K562 (cell line): ENCODE data around the gene PSMD11.

Source experiments
- ATF3 ChIP-seq, 2 experiments: fragments of 450-650 bp in 1 of 2; sonication (generic) in 1 of 2; formaldehyde crosslinking in 1 of 2; IDR thresholded peaks in 1 of 2; conservative IDR thresholded peaks in 1 of 2; 2 replicates each; pipeline versions ENCODE4 v1.6.1 to v1.8.1; 2016 to 2023; ENCODE audit warnings: mild to moderate bottlenecking in 2 of 2, moderate library complexity in 2 of 2, inconsistent platforms in 1 of 2, missing genetic modification reagents in 1 of 2
- JUND ChIP-seq, 2 experiments: IDR thresholded peaks; 2 replicates in 1 of 2; 3 replicates in 1 of 2; pipeline ENCODE4 v1.6.1; 2011; ENCODE audit warnings: borderline replicate concordance in 2 of 2, low read depth in 2 of 2, low read length in 2 of 2, improper control_type of control experiment in 1 of 2, missing biosample characterization in 1 of 2, missing genetic modification characterization in 1 of 2, missing genetic modification reagents in 1 of 2
- KLF13 ChIP-seq: fragments of 450-650 bp; IDR thresholded peaks from 2 replicates; pipeline ENCODE4 v1.6.1; 2016; ENCODE audit warnings: missing genetic modification characterization, low read depth, mild to moderate bottlenecking, missing compliant biosample characterization, moderate library complexity, borderline replicate concordance
- SP2 ChIP-seq: IDR thresholded peaks from 2 replicates; pipeline ENCODE4 v1.6.1; 2011; ENCODE audit warnings: mild to moderate bottlenecking, low read depth, low read length, moderate library complexity; ENCODE audit not compliant: poor library complexity, severe bottlenecking; ENCODE audit errors: extremely low read depth
- ZNF398 ChIP-seq: fragments of 250-450 bp; sonication (Bioruptor Pico); IDR thresholded peaks from 2 replicates; pipeline ENCODE4 v1.8.0; 2021; ENCODE audit warnings: moderate library complexity, mild to moderate bottlenecking, inconsistent platforms
- ZNF561 ChIP-seq: fragments of 450-650 bp; formaldehyde crosslinking; conservative IDR thresholded peaks from 2 replicates; pipeline ENCODE4 v1.4.0; 2020; ENCODE audit warnings: mild to moderate bottlenecking, moderate library complexity

- TF ChIP-seq ATF3 (IDR thresholded peaks at IDR 0.05) (no peak), ATF3 (CRISPR knock-in tag; conservative IDR thresholded peaks at IDR 0.05) (no peak), ZNF398 (no peak), ZNF561 (CRISPR knock-in tag) (no peak), JUND (IDR thresholded peaks at IDR 0.05; ENCODE audit: borderline replicate concordance, low read depth, low read length) (no peak), JUND (tag; IDR thresholded peaks at IDR 0.05; ENCODE audit: borderline replicate concordance, low read depth, low read length) (no peak), SP2 (no peak), KLF13 (tag) (no peak)
These were observed 7.6 kb downstream of the PSMD11 start for GRCh38 chr17:32451879-32452278.
